K562 (cell line): ENCODE results near the gene ARMC12. TPM values are rescaled to one million over a fixed set of nuclear protein-coding genes. Genes with fewer than 3 reads are reported as not detected.

ENCODE experiments used
- ATAC-seq: fragments of 200-7000 bp; cut with Tn5 transposase; 3 replicates; pipeline ENCODE4 v1.9.1; 2020; ENCODE audit warnings: moderate library complexity
- BruUV-seq: library from RNA; stranded (reverse); fragments of 400-500 nt; replicated peaks from 2 replicates; lab custom pipeline; 2021; lab: Mats Ljungman, UMichigan
- CTCF ChIA-PET: fragments of 300-600 bp; formaldehyde crosslinking; extraction: SDS; loops from one replicate; lab custom pipeline; 2021; ENCODE audit warnings: low intra/inter-chr PET ratio; lab: Yijun Ruan, JAX
- POLR2A ChIA-PET: fragments of 300-600, 350-650 bp; sonication (Branson Sonifier 250); formaldehyde crosslinking; extraction: SDS; loops from one replicate; lab custom pipeline; 2021; ENCODE audit warnings: antibody characterized with exemption, inconsistent platforms; lab: Yijun Ruan, JAX
- DNase-seq, 4 experiments: peaks; one replicate each; pipeline versions ENCODE4 v3.0.0 to v3.0.0-alpha.2; 2011 to 2018; ENCODE audit warnings: low spot score in 3 of 4, mixed read lengths in 3 of 4; ENCODE audit errors: extremely low read depth in 1 of 4
- FAIRE-seq: peaks from 2 replicates; lab custom pipeline; 2011; peaks lifted over from hg19 to GRCh38; lab: Jason Lieb, UNC
- H2AFZ ChIP-seq: 2 replicates; pipeline ENCODE4 v1.6.0; 2011; ENCODE audit warnings: low read depth, low read length, control low read depth, inconsistent platforms
- H3K27ac ChIP-seq: fragments of 200-600 bp; 3 replicates; pipeline ENCODE4 v1.8.0; 2011; ENCODE audit warnings: low read depth, mild to moderate bottlenecking, control low read depth, inconsistent platforms, low read length, moderate library complexity, mixed read lengths; ENCODE audit errors: extremely low read depth
- H3K27me3 ChIP-seq, 2 experiments: fragments of 300-600 bp in 1 of 2; 2 replicates in 1 of 2; 3 replicates in 1 of 2; pipeline versions ENCODE4 v1.6.0 to v1.8.0; 2011; ENCODE audit warnings: inconsistent platforms in 2 of 2, low read length in 2 of 2, mild to moderate bottlenecking in 1 of 2, mixed read lengths in 1 of 2, moderate library complexity in 1 of 2; ENCODE audit not compliant: control insufficient read depth in 2 of 2, insufficient read depth in 2 of 2
- H3K36me3 ChIP-seq: fragments of 300-600 bp; 3 replicates; pipeline ENCODE4 v1.8.0; 2011; ENCODE audit warnings: mild to moderate bottlenecking, low read length, inconsistent platforms; ENCODE audit not compliant: control insufficient read depth, insufficient read depth
- H3K4me1 ChIP-seq, 2 experiments: fragments of 200-600 bp in 1 of 2; replicated peaks in 1 of 2; 2 replicates in 1 of 2; 3 replicates in 1 of 2; pipeline versions ENCODE4 v1.5.1 to v1.8.0; 2011; ENCODE audit warnings: inconsistent platforms in 2 of 2, low read length in 2 of 2, mild to moderate bottlenecking in 1 of 2, mixed read lengths in 1 of 2, moderate library complexity in 1 of 2; ENCODE audit not compliant: control insufficient read depth in 2 of 2, insufficient read depth in 2 of 2
- H3K4me2 ChIP-seq: 2 replicates; pipeline ENCODE4 v1.6.1; 2011; ENCODE audit warnings: low read length, control low read depth, inconsistent platforms, mixed read lengths; ENCODE audit not compliant: insufficient read depth
- H3K4me3 ChIP-seq: fragments of 200-600 bp; sonication (generic), shearing (Covaris generic); 2 replicates; pipeline ENCODE4 v1.5.1; 2016; ENCODE audit warnings: control low read depth, inconsistent platforms
- H3K79me2 ChIP-seq: fragments of 200-600 bp; 3 replicates; pipeline ENCODE4 v1.8.0; 2011; ENCODE audit warnings: low read length, inconsistent platforms; ENCODE audit not compliant: control insufficient read depth, insufficient read depth
- H3K9ac ChIP-seq, 2 experiments: 2 replicates each; pipeline versions ENCODE4 v1.6.0 to v1.6.1; 2011; ENCODE audit warnings: low read depth in 2 of 2, low read length in 2 of 2, control low read depth in 1 of 2, inconsistent platforms in 1 of 2, mild to moderate bottlenecking in 1 of 2, mixed read lengths in 1 of 2; ENCODE audit not compliant: insufficient read depth in 1 of 2
- H3K9me1 ChIP-seq: one replicate; pipeline ENCODE4 v1.6.0; 2011; ENCODE audit warnings: inconsistent platforms, mild to moderate bottlenecking, low read length, moderate library complexity; ENCODE audit not compliant: control insufficient read depth, insufficient read depth
- H3K9me3 ChIP-seq: replicated peaks from 2 replicates; pipeline ENCODE4 v1.5.1; 2011; ENCODE audit warnings: low read depth, low read length, inconsistent platforms; ENCODE audit not compliant: control insufficient read depth, insufficient read depth
- H4K20me1 ChIP-seq: replicated peaks from 2 replicates; pipeline ENCODE4 v1.6.1; 2011; ENCODE audit warnings: low read length, inconsistent platforms, mixed read lengths; ENCODE audit not compliant: control insufficient read depth, insufficient read depth
- ARHGAP35 ChIP-seq: fragments of 450-650 bp; IDR thresholded peaks from 2 replicates; pipeline ENCODE4 v1.6.1; 2018; ENCODE audit not compliant: partially characterized antibody
- ASH1L ChIP-seq: fragments of 450-650 bp; IDR thresholded peaks from 2 replicates; pipeline ENCODE4 v1.6.1; 2018; ENCODE audit warnings: borderline replicate concordance, mild to moderate bottlenecking, low read depth; ENCODE audit not compliant: partially characterized antibody
- ATF1 ChIP-seq, 2 experiments: fragments of 450-650 bp in 1 of 2; IDR thresholded peaks; 2 replicates each; pipeline ENCODE4 v1.6.1; 2016; ENCODE audit warnings: missing compliant biosample characterization in 1 of 2, missing genetic modification characterization in 1 of 2
- BHLHE40 ChIP-seq: IDR thresholded peaks from 2 replicates; pipeline ENCODE4 v1.6.1; 2011; ENCODE audit warnings: low read length, improper control_type of control experiment
- CEBPB ChIP-seq: fragments of 450-650 bp; IDR thresholded peaks from 2 replicates; pipeline ENCODE4 v1.6.1; 2016; ENCODE audit warnings: missing genetic modification characterization, missing compliant biosample characterization
- FOXK2 ChIP-seq, 2 experiments: fragments of 450-650 bp; IDR thresholded peaks in 1 of 2; conservative IDR thresholded peaks in 1 of 2; 2 replicates each; pipeline ENCODE4 v1.6.1; 2016; ENCODE audit warnings: low read depth in 2 of 2, mild to moderate bottlenecking in 1 of 2
- HIVEP1 ChIP-seq: fragments of 250-450 bp; sonication (Bioruptor Pico); IDR thresholded peaks from 2 replicates; pipeline ENCODE4 v1.4.0; 2020; ENCODE audit warnings: mild to moderate bottlenecking
- POLR3G ChIP-seq: IDR thresholded peaks from 2 replicates; pipeline ENCODE4 v1.6.1; 2011; ENCODE audit not compliant: insufficient read length, insufficient replicate concordance; ENCODE audit errors: extremely low read depth
- PTTG1 ChIP-seq: fragments of 450-650 bp; IDR thresholded peaks from 2 replicates; pipeline ENCODE4 v1.6.1; 2016; ENCODE audit warnings: low read depth, mild to moderate bottlenecking, missing genetic modification characterization, missing compliant biosample characterization
- YBX1 ChIP-seq: fragments of 450-650 bp; IDR thresholded peaks from 2 replicates; pipeline ENCODE4 v1.7.1; 2016; ENCODE audit warnings: mild to moderate bottlenecking
- ZKSCAN1 ChIP-seq: fragments of 150-350 bp; IDR thresholded peaks from 2 replicates; pipeline ENCODE4 v1.6.1; 2016; ENCODE audit warnings: low read depth, low read length
- ZNF24 ChIP-seq: fragments of 450-650 bp; IDR thresholded peaks from 2 replicates; pipeline ENCODE4 v1.6.1; 2016
- ZNF583 ChIP-seq: fragments of 250-450 bp; sonication (Bioruptor Pico); IDR thresholded peaks from 2 replicates; pipeline ENCODE4 v1.4.0; 2020
- ZSCAN32 ChIP-seq: fragments of 450-650 bp; formaldehyde crosslinking; IDR thresholded peaks from 2 replicates; pipeline ENCODE4 v1.4.0; 2020; ENCODE audit warnings: mild to moderate bottlenecking, moderate library complexity
- WGBS: fragments of 100-300 bp; shearing (Covaris generic); methylation state at CpG from one replicate; pipeline ENCODE4 v1.1.6; 2016; ENCODE audit warnings: low coverage, mixed read lengths; ENCODE audit not compliant: insufficient coverage; ENCODE audit errors: missing lambda C conversion rate; 5-methylcytosine and 5-hydroxymethylcytosine counted together
- in situ Hi-C: fragments of 300-500 bp; cut with MboI; formaldehyde crosslinking; loops from 4 replicates; pipeline ENCODE4 v1.15.0; 2018; ENCODE audit warnings: inconsistent platforms, mixed read lengths
- intact Hi-C: fragments of 100-400 bp; cut with micrococcal nuclease; formaldehyde crosslinking; loops from 2 replicates; pipeline ENCODE4 v1.14.2; 2022
- polyA plus RNA-seq, 8 experiments: library from polyadenylated mRNA; depleted of rRNA in 4 of 8; stranded (reverse) in 5 of 8; unstranded in 3 of 8; fragments of >200 nt; fragmentation: Nextera tagmentation in 2 of 8; fragmentation: Illumina TruSeq in 1 of 8; extraction: Ambion mirVana in 2 of 8; extraction: Trizol in 1 of 8; gene quantifications; 2 replicates each; pipeline versions ENCODE4 v1.2.1 to v1.2.3, GENCODE V29; 2011 to 2014; ENCODE audit warnings: inconsistent platforms in 1 of 8, missing spikeins in 1 of 8
- total RNA-seq, 7 experiments: library from RNA; depleted of rRNA in 6 of 7; stranded (reverse); fragments of >200 nt in 6 of 7; fragmentation: Illumina TruSeq in 2 of 7; extraction: Trizol in 2 of 7; gene quantifications; 2 replicates each; pipeline versions ENCODE4 v1.2.1 to v1.2.3, GENCODE V29; 2011 to 2021; ENCODE audit warnings: low replicate concordance in 1 of 7
- TF ChIP-seq, protein P1 (sequence below): sonication (generic); formaldehyde crosslinking; IDR thresholded peaks from 2 replicates; pipeline ENCODE4 v1.4.0; 2020; ENCODE audit warnings: mild to moderate bottlenecking, missing genetic modification reagents
- TF ChIP-seq, protein P2 (sequence below), 2 experiments: fragments of 450-650 bp in 1 of 2; sonication (generic) in 1 of 2; formaldehyde crosslinking in 1 of 2; IDR thresholded peaks in 1 of 2; conservative IDR thresholded peaks in 1 of 2; 2 replicates each; pipeline versions ENCODE4 v1.6.1 to v1.8.1; 2016 to 2023; ENCODE audit warnings: mild to moderate bottlenecking in 2 of 2, moderate library complexity in 2 of 2, inconsistent platforms in 1 of 2, missing genetic modification reagents in 1 of 2
- TF ChIP-seq, protein P3 (sequence below): sonication (generic); formaldehyde crosslinking; IDR thresholded peaks from 2 replicates; pipeline ENCODE4 v1.8.0; 2022; ENCODE audit warnings: missing genetic modification reagents, mild to moderate bottlenecking, borderline replicate concordance

The ARMC12 gene
- total and polyA plus RNA-seq, 9 of the 15 experiments (the other 6 are each of a cell fraction or from before 2014, with no cell fraction given), result 0.09 to 0.58 (median 0.31) TPM; not detected in 3

DNA sequence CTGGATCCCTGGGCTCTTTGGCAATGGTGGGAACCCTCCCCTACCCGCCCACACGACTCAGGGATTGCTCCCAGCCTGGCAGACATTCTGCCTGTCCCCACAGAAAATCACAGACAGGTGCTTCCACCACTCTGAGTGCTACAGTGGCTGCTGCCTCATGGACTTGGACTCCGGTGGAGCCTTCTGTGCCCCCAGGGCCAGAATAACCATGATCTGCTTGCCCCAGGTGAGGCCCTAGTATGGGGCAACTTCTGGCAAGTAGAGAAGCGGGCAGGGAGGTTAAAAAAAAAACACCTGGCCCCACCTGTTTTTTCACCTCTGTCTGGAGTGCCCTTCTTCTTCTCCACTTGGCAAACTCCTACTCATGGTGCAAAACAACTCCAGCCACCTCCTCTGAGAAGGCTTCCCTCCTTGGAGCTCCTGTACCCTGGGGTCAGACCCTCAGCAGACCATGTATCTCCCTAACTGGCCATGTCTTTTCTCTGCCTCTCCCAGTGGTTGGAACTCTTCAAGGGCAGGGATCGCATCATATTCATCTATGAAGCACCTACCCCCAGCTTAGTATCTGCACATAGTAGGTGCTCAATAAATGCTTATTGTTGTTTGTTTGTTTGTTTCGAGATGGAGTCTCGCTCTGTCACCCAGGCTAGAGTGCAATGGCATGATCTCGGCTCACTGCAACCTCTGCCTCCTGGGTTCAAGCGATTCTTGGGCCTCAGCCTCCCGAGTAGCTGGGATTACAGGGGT lies 40.7 kb downstream of the ARMC12 start:
- no peak overlapping the region for H3K4me2 ChIP-seq
- TF ChIP-seq, protein P1, sequence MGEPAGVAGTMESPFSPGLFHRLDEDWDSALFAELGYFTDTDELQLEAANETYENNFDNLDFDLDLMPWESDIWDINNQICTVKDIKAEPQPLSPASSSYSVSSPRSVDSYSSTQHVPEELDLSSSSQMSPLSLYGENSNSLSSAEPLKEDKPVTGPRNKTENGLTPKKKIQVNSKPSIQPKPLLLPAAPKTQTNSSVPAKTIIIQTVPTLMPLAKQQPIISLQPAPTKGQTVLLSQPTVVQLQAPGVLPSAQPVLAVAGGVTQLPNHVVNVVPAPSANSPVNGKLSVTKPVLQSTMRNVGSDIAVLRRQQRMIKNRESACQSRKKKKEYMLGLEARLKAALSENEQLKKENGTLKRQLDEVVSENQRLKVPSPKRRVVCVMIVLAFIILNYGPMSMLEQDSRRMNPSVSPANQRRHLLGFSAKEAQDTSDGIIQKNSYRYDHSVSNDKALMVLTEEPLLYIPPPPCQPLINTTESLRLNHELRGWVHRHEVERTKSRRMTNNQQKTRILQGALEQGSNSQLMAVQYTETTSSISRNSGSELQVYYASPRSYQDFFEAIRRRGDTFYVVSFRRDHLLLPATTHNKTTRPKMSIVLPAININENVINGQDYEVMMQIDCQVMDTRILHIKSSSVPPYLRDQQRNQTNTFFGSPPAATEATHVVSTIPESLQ (CRISPR knock-in tag), result no peak
- 0 out of 2 replicates have a peak, but pooled peaks have one; percentile 20 for TF ChIP-seq ZSCAN32 (CRISPR knock-in tag)
- TF ChIP-seq, protein P2, sequence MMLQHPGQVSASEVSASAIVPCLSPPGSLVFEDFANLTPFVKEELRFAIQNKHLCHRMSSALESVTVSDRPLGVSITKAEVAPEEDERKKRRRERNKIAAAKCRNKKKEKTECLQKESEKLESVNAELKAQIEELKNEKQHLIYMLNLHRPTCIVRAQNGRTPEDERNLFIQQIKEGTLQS (IDR thresholded peaks at IDR 0.05), result peak; percentile 47; the same call in 1 of the 2 replicates
- TF ChIP-seq, protein P2 (CRISPR knock-in tag; conservative IDR thresholded peaks at IDR 0.05), result no peak
- TF ChIP-seq ARHGAP35, result no peak
- TF ChIP-seq ATF1 (CRISPR knock-in tag; IDR thresholded peaks at IDR 0.05), result no peak
- no peak for TF ChIP-seq ATF1 (tag; IDR thresholded peaks at IDR 0.05)
- no peak for TF ChIP-seq BHLHE40
- peak; percentile 74 for TF ChIP-seq CEBPB (tag)
- no peak for TF ChIP-seq FOXK2 (conservative IDR thresholded peaks at IDR 0.05 in 1 of 2, IDR thresholded peaks at IDR 0.05 in 1 of 2; ENCODE audit: low read depth in 2 of 2)
- no peak for TF ChIP-seq PTTG1 (tag)
- no peak for TF ChIP-seq ZNF583 (CRISPR knock-in tag)
- TF ChIP-seq ASH1L, result no peak
- TF ChIP-seq YBX1, result no peak
- peak; percentile 71 for TF ChIP-seq ZKSCAN1
- no peak for TF ChIP-seq ZNF24
- TF ChIP-seq, protein P3, sequence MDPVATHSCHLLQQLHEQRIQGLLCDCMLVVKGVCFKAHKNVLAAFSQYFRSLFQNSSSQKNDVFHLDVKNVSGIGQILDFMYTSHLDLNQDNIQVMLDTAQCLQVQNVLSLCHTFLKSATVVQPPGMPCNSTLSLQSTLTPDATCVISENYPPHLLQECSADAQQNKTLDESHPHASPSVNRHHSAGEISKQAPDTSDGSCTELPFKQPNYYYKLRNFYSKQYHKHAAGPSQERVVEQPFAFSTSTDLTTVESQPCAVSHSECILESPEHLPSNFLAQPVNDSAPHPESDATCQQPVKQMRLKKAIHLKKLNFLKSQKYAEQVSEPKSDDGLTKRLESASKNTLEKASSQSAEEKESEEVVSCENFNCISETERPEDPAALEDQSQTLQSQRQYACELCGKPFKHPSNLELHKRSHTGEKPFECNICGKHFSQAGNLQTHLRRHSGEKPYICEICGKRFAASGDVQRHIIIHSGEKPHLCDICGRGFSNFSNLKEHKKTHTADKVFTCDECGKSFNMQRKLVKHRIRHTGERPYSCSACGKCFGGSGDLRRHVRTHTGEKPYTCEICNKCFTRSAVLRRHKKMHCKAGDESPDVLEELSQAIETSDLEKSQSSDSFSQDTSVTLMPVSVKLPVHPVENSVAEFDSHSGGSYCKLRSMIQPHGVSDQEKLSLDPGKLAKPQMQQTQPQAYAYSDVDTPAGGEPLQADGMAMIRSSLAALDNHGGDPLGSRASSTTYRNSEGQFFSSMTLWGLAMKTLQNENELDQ (CRISPR knock-in tag), result no peak
- no peak for TF ChIP-seq HIVEP1 (CRISPR knock-in tag)
- no peak for TF ChIP-seq POLR3G

More for the DNA sequence above, 40.7 kb downstream of the ARMC12 start:
- H3K4me3 ChIP-seq, result no peak overlapping the region
- intact Hi-C loops, result no loop called here
- 16% methylated on average over 9 of the region's 10 CpGs for WGBS
- H3K4me1 ChIP-seq, result peaks cover 0 to 7% of the 10 kb centered on the region in 2 experiments; a peak in 2 of 5 replicates
- H3K9me1 ChIP-seq, result no peaks in the 10 kb centered on the region
- DNase-seq (peak in 1 of 4 experiments; percentile 7), ATAC-seq (no peak), FAIRE-seq (no peak)
- no peak overlapping the region for H3K9ac ChIP-seq
- in situ Hi-C loops, result no loop called here
- H3K9me3 ChIP-seq, result no peaks in the 10 kb centered on the region
- H3K27ac ChIP-seq, result no peak overlapping the region
- no peak overlapping the region for H2AFZ ChIP-seq
- CTCF ChIA-PET, result no interaction called here
- no TSS peak for BruUV-seq
- H4K20me1 ChIP-seq, result 0 out of 2 replicates have a peak, but pooled peaks cover 4% of the 10 kb centered on the region
- no peaks in the 10 kb centered on the region for H3K79me2 ChIP-seq
- peaks cover 43 to 78% of the 10 kb centered on the region in 2 experiments for H3K27me3 ChIP-seq
- POLR2A ChIA-PET, result no interaction called here
- no peaks in the 10 kb centered on the region for H3K36me3 ChIP-seq
